Fibroblast of mammary gland (primary cell): ENCODE measurements around the gene TLE4.

Experiments
- DNase-seq: peaks from one replicate; pipeline ENCODE4 v3.0.0-alpha.2; 2010; ENCODE audit warnings: low read depth
- H3K4me3 ChIP-seq: 2 replicates; pipeline ENCODE4 v1.5.1; 2011; ENCODE audit warnings: low read depth, mild to moderate bottlenecking, low read length, moderate library complexity; ENCODE audit not compliant: control insufficient read depth
- CTCF ChIP-seq: conservative IDR thresholded peaks from 2 replicates; pipeline ENCODE4 v1.5.1; 2011; ENCODE audit warnings: low read depth, low read length, inconsistent platforms; ENCODE audit not compliant: control insufficient read depth, insufficient read depth

Gene TLE4

GRCh38 chr9:79583952-79584654, 12.3 kb downstream of the TLE4 start:
- DNase-seq: no peak
- no peak for TF ChIP-seq CTCF
- H3K4me3 ChIP-seq: no peak overlapping the region

GRCh38 chr9:79584655-79584982, 12.9 kb downstream of the TLE4 start:
- no peak for TF ChIP-seq CTCF
- DNase-seq: no peak
- no peak overlapping the region for H3K4me3 ChIP-seq

GRCh38 chr9:79588488-79589223, 16.9 kb downstream of the TLE4 start:
- no peak overlapping the region for H3K4me3 ChIP-seq
- no peak for TF ChIP-seq CTCF
- no peak for DNase-seq

- TF ChIP-seq CTCF: no peak
- no peak for DNase-seq
- H3K4me3 ChIP-seq: no peak overlapping the region
Measured at GRCh38 chr9:79591458-79591857, 19.7 kb downstream of the TLE4 start.

- H3K4me3 ChIP-seq: no peak overlapping the region
- DNase-seq: no peak
- no peak for TF ChIP-seq CTCF
Measured at GRCh38 chr9:79592726-79593493, 21.1 kb downstream of the TLE4 start.

- no peak for TF ChIP-seq CTCF
- no peak for DNase-seq
- H3K4me3 ChIP-seq: no peak overlapping the region
Measured at GRCh38 chr9:79598562-79599345, 27.0 kb downstream of the TLE4 start.
